ENCODE results near the gene ETS2. TPM values are rescaled to one million over a fixed set of nuclear protein-coding genes. Genes with fewer than 3 reads are reported as not detected.

The ETS2 gene
- total and polyA plus RNA-seq, 7 donors = 37.0 to 494 (median 94.5) TPM

GRCh38 chr21:38760017-38760761 lies 45.5 kb upstream of the ETS2 start:
- Histone ChIP-seq H3K4me1 (peaks cover 16% of the 10 kb centered on the region), H3K27ac (no peak overlapping the region), H3K27me3 (ENCODE audit: insufficient read depth in 3 of 3, low read length in 2 of 3) (no peaks in the 10 kb centered on the region), H3K36me3 (ENCODE audit: insufficient read depth in 1 of 2, low read depth in 1 of 2) (no peaks in the 10 kb centered on the region), H3K9me3 (no peaks in the 10 kb centered on the region), H3K4me3 (no peak overlapping the region)
- WGBS, 3 donors = 65 to 80% (median 70%) methylated on average over 14 of the region's 14 CpGs
- TF ChIP-seq, protein P1, sequence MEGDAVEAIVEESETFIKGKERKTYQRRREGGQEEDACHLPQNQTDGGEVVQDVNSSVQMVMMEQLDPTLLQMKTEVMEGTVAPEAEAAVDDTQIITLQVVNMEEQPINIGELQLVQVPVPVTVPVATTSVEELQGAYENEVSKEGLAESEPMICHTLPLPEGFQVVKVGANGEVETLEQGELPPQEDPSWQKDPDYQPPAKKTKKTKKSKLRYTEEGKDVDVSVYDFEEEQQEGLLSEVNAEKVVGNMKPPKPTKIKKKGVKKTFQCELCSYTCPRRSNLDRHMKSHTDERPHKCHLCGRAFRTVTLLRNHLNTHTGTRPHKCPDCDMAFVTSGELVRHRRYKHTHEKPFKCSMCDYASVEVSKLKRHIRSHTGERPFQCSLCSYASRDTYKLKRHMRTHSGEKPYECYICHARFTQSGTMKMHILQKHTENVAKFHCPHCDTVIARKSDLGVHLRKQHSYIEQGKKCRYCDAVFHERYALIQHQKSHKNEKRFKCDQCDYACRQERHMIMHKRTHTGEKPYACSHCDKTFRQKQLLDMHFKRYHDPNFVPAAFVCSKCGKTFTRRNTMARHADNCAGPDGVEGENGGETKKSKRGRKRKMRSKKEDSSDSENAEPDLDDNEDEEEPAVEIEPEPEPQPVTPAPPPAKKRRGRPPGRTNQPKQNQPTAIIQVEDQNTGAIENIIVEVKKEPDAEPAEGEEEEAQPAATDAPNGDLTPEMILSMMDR (IDR thresholded peaks at IDR 0.05) = no peak
- no peak for ATAC-seq
- DNase-seq = no peak
- intact Hi-C loops (cut with DNase I) = no loop called here

DNA sequence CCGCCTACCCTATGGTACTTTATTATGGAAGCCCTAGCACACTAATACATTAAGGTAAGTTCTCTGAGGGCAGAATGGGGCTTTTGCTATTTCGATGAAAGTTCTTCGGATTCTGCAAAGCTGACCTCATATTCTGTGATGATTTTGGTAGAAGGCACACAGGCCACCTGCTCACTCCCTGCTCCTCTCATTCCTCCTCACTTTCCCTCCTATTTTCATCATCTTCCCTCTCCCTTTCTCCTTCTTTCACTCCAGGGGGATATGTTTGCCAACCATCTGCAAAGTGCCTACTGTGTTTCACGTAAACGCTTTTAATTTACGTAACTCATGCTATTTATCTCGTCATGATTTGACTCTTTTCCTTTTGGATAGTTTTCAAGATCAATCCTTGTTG lies 45.0 kb upstream of the ETS2 start:
- peaks cover 10% of the 10 kb centered on the region for H3K4me1 ChIP-seq
- no peaks in the 10 kb centered on the region for H3K9me3 ChIP-seq
- DNase-seq (no peak), ATAC-seq (no peak)
- H3K27me3 ChIP-seq (ENCODE audit: insufficient read depth in 3 of 3, low read length in 2 of 3) = no peaks in the 10 kb centered on the region
- no peak overlapping the region for H3K4me3 ChIP-seq
- 86 to 89% (median 88%) methylated on average over 7 of the region's 7 CpGs for WGBS, 3 donors
- intact Hi-C loops (cut with DNase I) = no loop called here
- no peak overlapping the region for H3K27ac ChIP-seq
- no peaks in the 10 kb centered on the region for H3K36me3 ChIP-seq (ENCODE audit: insufficient read depth in 1 of 2, low read depth in 1 of 2)
- TF ChIP-seq, protein P1 (IDR thresholded peaks at IDR 0.05) = no peak

DNA sequence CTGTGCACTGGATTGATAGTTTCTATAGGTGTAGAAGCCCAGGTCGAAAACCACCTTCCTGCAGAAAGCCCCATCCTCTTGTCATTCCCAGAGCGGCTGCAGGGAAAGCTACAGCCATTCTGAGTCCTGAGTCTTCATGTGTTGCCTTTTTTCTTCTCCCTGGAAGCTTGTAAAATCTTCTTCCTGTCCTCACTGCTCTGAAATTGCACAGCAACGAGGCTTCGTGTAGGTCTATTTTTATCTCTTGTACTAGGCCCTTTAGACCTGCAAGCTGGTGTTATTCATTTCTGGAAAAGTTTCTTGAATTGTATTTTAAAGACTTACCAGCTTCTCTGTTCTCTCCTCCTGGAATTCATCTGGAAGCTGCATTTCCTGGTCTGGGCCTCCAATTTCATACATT lies 44.2 kb upstream of the ETS2 start:
- 45 to 57% (median 48%) methylated on average over 4 of the region's 4 CpGs for WGBS, 3 donors
- Histone ChIP-seq H3K4me3 (no peak overlapping the region), H3K27ac (no peak overlapping the region), H3K27me3 (ENCODE audit: insufficient read depth in 3 of 3, low read length in 2 of 3) (no peaks in the 10 kb centered on the region), H3K4me1 (peaks cover 4% of the 10 kb centered on the region), H3K9me3 (no peaks in the 10 kb centered on the region), H3K36me3 (ENCODE audit: insufficient read depth in 1 of 2, low read depth in 1 of 2) (no peaks in the 10 kb centered on the region)
- DNase-seq (no peak), ATAC-seq (no peak)
- TF ChIP-seq, protein P1 (IDR thresholded peaks at IDR 0.05) = no peak
- intact Hi-C loops (cut with DNase I) = no loop called here

DNA sequence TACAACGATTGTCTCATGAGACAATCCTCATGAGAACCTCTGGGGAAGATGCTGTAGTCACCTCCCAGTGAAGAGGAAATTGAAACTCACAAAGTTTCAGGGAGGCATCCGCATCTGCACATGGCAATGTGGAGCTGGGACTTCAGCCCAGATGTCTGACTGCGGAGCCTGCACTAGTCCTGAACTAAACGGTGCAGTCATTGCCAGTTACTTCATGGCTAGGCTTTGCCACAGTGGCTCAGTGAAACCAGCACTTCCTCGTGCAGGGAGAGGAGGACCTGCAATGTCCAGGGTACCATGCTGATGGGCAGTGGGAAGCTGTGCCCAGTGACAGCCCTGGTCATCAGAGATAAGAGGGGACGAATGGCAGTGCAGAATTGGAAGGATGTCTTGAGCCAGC lies 40.7 kb upstream of the ETS2 start:
- DNase-seq = no peak
- peaks cover 3% of the 10 kb centered on the region for H3K4me1 ChIP-seq
- intact Hi-C loops (cut with DNase I) = no loop called here
- H3K27ac ChIP-seq = no peak overlapping the region
- H3K36me3 ChIP-seq (ENCODE audit: insufficient read depth in 1 of 2, low read depth in 1 of 2) = no peaks in the 10 kb centered on the region
- H3K9me3 ChIP-seq = no peaks in the 10 kb centered on the region
- 40 to 60% (median 42%) methylated on average over 6 of the region's 6 CpGs for WGBS, 3 donors
- ATAC-seq = no peak
- H3K27me3 ChIP-seq (ENCODE audit: insufficient read depth in 3 of 3, low read length in 2 of 3) = no peaks in the 10 kb centered on the region
- TF ChIP-seq, protein P1 (IDR thresholded peaks at IDR 0.05) = no peak
- H3K4me3 ChIP-seq = no peak overlapping the region
